GM23248 (cell line): ENCODE results near the gene TPST1.

Source experiments
- EZH2 ChIP-seq: fragments of 200-600 bp; sonication (generic); IDR thresholded peaks from 2 replicates; pipeline ENCODE4 v1.6.1; 2018; ENCODE audit warnings: antibody characterized with exemption, mild to moderate bottlenecking; ENCODE audit not compliant: insufficient read depth, poor library complexity, severe bottlenecking
- EZH2phosphoT487 ChIP-seq: fragments of 200-600 bp; sonication (generic); IDR thresholded peaks from 2 replicates; pipeline ENCODE4 v1.6.1; 2018; ENCODE audit warnings: antibody characterized with exemption, moderate library complexity, mild to moderate bottlenecking, low read depth; ENCODE audit not compliant: insufficient read depth

DNA sequence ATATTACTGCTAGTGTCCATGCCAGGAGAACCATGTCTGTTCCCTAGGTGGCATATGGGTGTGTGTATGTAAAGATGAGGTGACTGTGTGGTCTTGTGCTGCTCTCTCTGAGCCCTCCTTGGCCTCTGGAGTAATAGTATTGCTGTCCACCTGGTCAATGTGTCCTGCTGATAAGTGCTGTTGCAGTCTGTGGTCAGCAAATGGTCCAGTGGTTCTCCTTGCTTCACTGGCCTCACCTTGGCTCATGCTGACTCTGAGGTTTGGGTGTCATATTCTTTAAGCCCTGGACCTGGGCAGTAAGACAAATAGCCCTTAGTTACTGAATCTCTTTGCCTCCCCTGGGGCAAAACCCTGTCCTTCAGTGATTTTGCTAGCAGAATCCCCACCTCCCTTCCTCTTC, 56.8 kb downstream of the TPST1 start:
- TF ChIP-seq EZH2 (no peak), EZH2phosphoT487 (no peak)
